ENCODE data around the gene CHRNB2.
A peak's percentile ranks its signal among the peaks of the same experiment; 100 is the strongest.

CHRNB2 gene

GRCh38 chr1:154565876-154566275, 1.7 kb upstream of the CHRNB2 start:
- Histone ChIP-seq H3K4ac (ENCODE audit: low read depth in 1 of 2, low read length in 2 of 2) (no peak overlapping the region), H3K14ac (ENCODE audit: low read length in 2 of 2) (no peak overlapping the region), H3K9me3 (ENCODE audit: control insufficient read depth, low read length) (no peaks in the 10 kb centered on the region), H3K23ac (ENCODE audit: low read length in 2 of 2) (no peak overlapping the region), H3K36me3 (ENCODE audit: control insufficient read depth in 1 of 2, insufficient read depth in 2 of 2, low read depth in 1 of 2, low read length in 2 of 2) (no peaks in the 10 kb centered on the region), H2BK5ac (ENCODE audit: low read depth, low read length, poor library complexity, severe bottlenecking) (no peak overlapping the region), H2AFZ (ENCODE audit: low read depth, low read length) (no peak overlapping the region), H3K27ac (ENCODE audit: low read length, poor library complexity, severe bottlenecking) (no peak overlapping the region), H3K9ac (ENCODE audit: low read length) (no peak overlapping the region), H2AK5ac (ENCODE audit: low read length, severe bottlenecking) (no peak overlapping the region), H3K27me3 (ENCODE audit: control insufficient read depth in 1 of 2, insufficient read depth in 1 of 2, low read length in 2 of 2) (peaks cover 58 to 59% of the 10 kb centered on the region in 2 experiments), H2BK120ac (ENCODE audit: low read depth, low read length) (no peak overlapping the region), H3K4me1 (ENCODE audit: control insufficient read depth, insufficient read depth, low read depth, low read length) (peaks cover 9% of the 10 kb centered on the region), H3K4me2 (ENCODE audit: low read length, poor library complexity, severe bottlenecking) (no peak overlapping the region), H4K91ac (ENCODE audit: low read length) (no peak overlapping the region), H2BK15ac (ENCODE audit: low read depth, poor library complexity, severe bottlenecking) (no peak overlapping the region), H2BK12ac (ENCODE audit: low read length in 2 of 2) (no peak overlapping the region), H4K8ac (ENCODE audit: low read length) (no peak overlapping the region), H3K79me1 (replicated peaks; ENCODE audit: low read length, poor library complexity, severe bottlenecking) (no peaks in the 10 kb centered on the region), H3K18ac (ENCODE audit: low read depth in 1 of 2, low read length in 2 of 2) (no peak overlapping the region), H3K4me3 (ENCODE audit: insufficient read depth in 1 of 2, low read depth in 1 of 2, low read length in 2 of 2) (no peak overlapping the region)
- no peak for DNase-seq
- 97% methylated on average over 6 of the region's 6 CpGs for WGBS

GRCh38 chr1:154568157-154568815, 708 bp downstream of the CHRNB2 start:
- 42% methylated on average over 12 of the region's 17 CpGs for WGBS
- Histone ChIP-seq H2BK5ac (ENCODE audit: low read depth, low read length, poor library complexity, severe bottlenecking) (no peak overlapping the region), H4K8ac (ENCODE audit: low read length) (no peak overlapping the region), H2BK15ac (ENCODE audit: low read depth, poor library complexity, severe bottlenecking) (no peak overlapping the region), H3K9ac (ENCODE audit: low read length) (no peak overlapping the region), H3K9me3 (ENCODE audit: control insufficient read depth, low read length) (no peaks in the 10 kb centered on the region), H2BK120ac (ENCODE audit: low read depth, low read length) (no peak overlapping the region), H3K27me3 (ENCODE audit: control insufficient read depth in 1 of 2, insufficient read depth in 1 of 2, low read length in 2 of 2) (peaks cover 64 to 72% of the 10 kb centered on the region in 2 experiments), H3K14ac (ENCODE audit: low read length in 2 of 2) (no peak overlapping the region), H3K36me3 (ENCODE audit: control insufficient read depth in 1 of 2, insufficient read depth in 2 of 2, low read depth in 1 of 2, low read length in 2 of 2) (no peaks in the 10 kb centered on the region), H3K18ac (ENCODE audit: low read depth in 1 of 2, low read length in 2 of 2) (no peak overlapping the region), H3K79me1 (replicated peaks; ENCODE audit: low read length, poor library complexity, severe bottlenecking) (no peaks in the 10 kb centered on the region), H3K4me1 (ENCODE audit: control insufficient read depth, insufficient read depth, low read depth, low read length) (peaks cover 9% of the 10 kb centered on the region), H2AFZ (ENCODE audit: low read depth, low read length) (no peak overlapping the region), H3K23ac (ENCODE audit: low read length in 2 of 2) (no peak overlapping the region), H4K91ac (ENCODE audit: low read length) (no peak overlapping the region), H3K27ac (ENCODE audit: low read length, poor library complexity, severe bottlenecking) (no peak overlapping the region), H3K4ac (ENCODE audit: low read depth in 1 of 2, low read length in 2 of 2) (no peak overlapping the region), H3K4me3 (ENCODE audit: insufficient read depth in 1 of 2, low read depth in 1 of 2, low read length in 2 of 2) (peak overlapping the region in 1 of 2 experiments; percentile 70), H2BK12ac (ENCODE audit: low read length in 2 of 2) (no peak overlapping the region), H3K4me2 (ENCODE audit: low read length, poor library complexity, severe bottlenecking) (peak overlapping the region; percentile 33), H2AK5ac (ENCODE audit: low read length, severe bottlenecking) (no peak overlapping the region)
- no peak for DNase-seq

GRCh38 chr1:154571244-154571963, 3.8 kb downstream of the CHRNB2 start:
- Histone ChIP-seq H3K9me3 (ENCODE audit: control insufficient read depth, low read length) (no peaks in the 10 kb centered on the region), H3K79me1 (replicated peaks; ENCODE audit: low read length, poor library complexity, severe bottlenecking) (no peaks in the 10 kb centered on the region), H4K8ac (ENCODE audit: low read length) (no peak overlapping the region), H2BK15ac (ENCODE audit: low read depth, poor library complexity, severe bottlenecking) (no peak overlapping the region), H3K27me3 (ENCODE audit: control insufficient read depth in 1 of 2, insufficient read depth in 1 of 2, low read length in 2 of 2) (peaks cover 46 to 58% of the 10 kb centered on the region in 2 experiments), H2AK5ac (ENCODE audit: low read length, severe bottlenecking) (no peak overlapping the region), H3K4me3 (ENCODE audit: insufficient read depth in 1 of 2, low read depth in 1 of 2, low read length in 2 of 2) (peak overlapping the region in 1 of 2 experiments; percentile 18), H4K91ac (ENCODE audit: low read length) (no peak overlapping the region), H3K23ac (ENCODE audit: low read length in 2 of 2) (no peak overlapping the region), H3K4me2 (ENCODE audit: low read length, poor library complexity, severe bottlenecking) (no peak overlapping the region), H3K27ac (ENCODE audit: low read length, poor library complexity, severe bottlenecking) (no peak overlapping the region), H3K4ac (ENCODE audit: low read depth in 1 of 2, low read length in 2 of 2) (no peak overlapping the region), H2BK120ac (ENCODE audit: low read depth, low read length) (no peak overlapping the region), H3K36me3 (ENCODE audit: control insufficient read depth in 1 of 2, insufficient read depth in 2 of 2, low read depth in 1 of 2, low read length in 2 of 2) (peaks cover 0 to 3% of the 10 kb centered on the region in 2 experiments), H3K14ac (ENCODE audit: low read length in 2 of 2) (no peak overlapping the region), H3K18ac (ENCODE audit: low read depth in 1 of 2, low read length in 2 of 2) (no peak overlapping the region), H2BK5ac (ENCODE audit: low read depth, low read length, poor library complexity, severe bottlenecking) (no peak overlapping the region), H3K9ac (ENCODE audit: low read length) (no peak overlapping the region), H2AFZ (ENCODE audit: low read depth, low read length) (no peak overlapping the region), H2BK12ac (ENCODE audit: low read length in 2 of 2) (no peak overlapping the region), H3K4me1 (ENCODE audit: control insufficient read depth, insufficient read depth, low read depth, low read length) (peaks cover 9% of the 10 kb centered on the region)
- DNase-seq: no peak
- 95% methylated on average over 59 of the region's 59 CpGs for WGBS

DNA sequence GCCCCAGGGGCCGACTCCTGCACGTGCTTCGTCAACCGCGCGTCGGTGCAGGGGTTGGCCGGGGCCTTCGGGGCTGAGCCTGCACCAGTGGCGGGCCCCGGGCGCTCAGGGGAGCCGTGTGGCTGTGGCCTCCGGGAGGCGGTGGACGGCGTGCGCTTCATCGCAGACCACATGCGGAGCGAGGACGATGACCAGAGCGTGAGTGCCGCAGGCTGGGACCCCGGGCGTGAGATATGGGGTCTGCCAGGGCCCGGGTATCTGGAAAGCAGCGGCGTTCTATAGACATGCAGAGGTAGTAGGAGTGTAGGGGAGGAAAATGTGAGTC, 4.3 kb downstream of the CHRNB2 start:
- H2BK12ac ChIP-seq (ENCODE audit: low read length in 2 of 2): no peak overlapping the region
- no peaks in the 10 kb centered on the region for H3K9me3 ChIP-seq (ENCODE audit: control insufficient read depth, low read length)
- peaks cover 41 to 53% of the 10 kb centered on the region in 2 experiments for H3K27me3 ChIP-seq (ENCODE audit: control insufficient read depth in 1 of 2, insufficient read depth in 1 of 2, low read length in 2 of 2)
- H3K4me1 ChIP-seq (ENCODE audit: control insufficient read depth, insufficient read depth, low read depth, low read length): peaks cover 9% of the 10 kb centered on the region
- no peak for DNase-seq
- H3K9ac ChIP-seq (ENCODE audit: low read length): no peak overlapping the region
- H3K27ac ChIP-seq (ENCODE audit: low read length, poor library complexity, severe bottlenecking): no peak overlapping the region
- no peak overlapping the region for H3K18ac ChIP-seq (ENCODE audit: low read depth in 1 of 2, low read length in 2 of 2)
- no peak overlapping the region for H2BK120ac ChIP-seq (ENCODE audit: low read depth, low read length)
- H3K4me3 ChIP-seq (ENCODE audit: insufficient read depth in 1 of 2, low read depth in 1 of 2, low read length in 2 of 2): no peak overlapping the region
- no peaks in the 10 kb centered on the region for H3K79me1 ChIP-seq (replicated peaks; ENCODE audit: low read length, poor library complexity, severe bottlenecking)
- H4K8ac ChIP-seq (ENCODE audit: low read length): no peak overlapping the region
- H3K23ac ChIP-seq (ENCODE audit: low read length in 2 of 2): no peak overlapping the region
- H3K36me3 ChIP-seq (ENCODE audit: control insufficient read depth in 1 of 2, insufficient read depth in 2 of 2, low read depth in 1 of 2, low read length in 2 of 2): peaks cover 0 to 6% of the 10 kb centered on the region in 2 experiments
- no peak overlapping the region for H3K4me2 ChIP-seq (ENCODE audit: low read length, poor library complexity, severe bottlenecking)
- WGBS: 96% methylated on average over 29 of the region's 29 CpGs
- H3K14ac ChIP-seq (ENCODE audit: low read length in 2 of 2): no peak overlapping the region
- no peak overlapping the region for H2AK5ac ChIP-seq (ENCODE audit: low read length, severe bottlenecking)
- H2BK5ac ChIP-seq (ENCODE audit: low read depth, low read length, poor library complexity, severe bottlenecking): no peak overlapping the region
- no peak overlapping the region for H2AFZ ChIP-seq (ENCODE audit: low read depth, low read length)
- no peak overlapping the region for H4K91ac ChIP-seq (ENCODE audit: low read length)
- no peak overlapping the region for H3K4ac ChIP-seq (ENCODE audit: low read depth in 1 of 2, low read length in 2 of 2)
- H2BK15ac ChIP-seq (ENCODE audit: low read depth, poor library complexity, severe bottlenecking): no peak overlapping the region
